WTC11 (cell line): ENCODE data around the gene ST8SIA4. TPM values are rescaled to one million over a fixed set of nuclear protein-coding genes. Genes with fewer than 3 reads are reported as not detected.

Source experiments
- microRNA-seq: library from miRNA; unstranded; fragments of <30 nt; microRNA quantifications from one replicate; pipeline ENCODE4 v1.2.0, GENCODE V29; 2022; ENCODE audit warnings: borderline number of aligned reads
- total RNA-seq: library from RNA; stranded (reverse); gene quantifications from 3 replicates; pipeline ENCODE4 v1.2.3, GENCODE V29; 2021

ST8SIA4 gene
- total RNA-seq, 1 experiment from 2014 or later = 1.3 TPM

Small RNAs within 50 kb of the gene (microRNA-seq; reads per million reads assigned to microRNA genes)
- gene MIR548P = not detected
